Endometrium (tissue), 2 donors: ENCODE results near the gene GNL3.
"Not testable (repeated sequence)": the region's sequence is repeated elsewhere in the genome, so short reads cannot be mapped to it uniquely, and the experiment has no call there.

Source experiments
- FAIRE-seq: peaks from 2 replicates; lab custom pipeline; 2012; peaks lifted over from hg19 to GRCh38; lab: Jason Lieb, UNC
- donor health status: control.
- donor health status: control.

The GNL3 gene

DNA sequence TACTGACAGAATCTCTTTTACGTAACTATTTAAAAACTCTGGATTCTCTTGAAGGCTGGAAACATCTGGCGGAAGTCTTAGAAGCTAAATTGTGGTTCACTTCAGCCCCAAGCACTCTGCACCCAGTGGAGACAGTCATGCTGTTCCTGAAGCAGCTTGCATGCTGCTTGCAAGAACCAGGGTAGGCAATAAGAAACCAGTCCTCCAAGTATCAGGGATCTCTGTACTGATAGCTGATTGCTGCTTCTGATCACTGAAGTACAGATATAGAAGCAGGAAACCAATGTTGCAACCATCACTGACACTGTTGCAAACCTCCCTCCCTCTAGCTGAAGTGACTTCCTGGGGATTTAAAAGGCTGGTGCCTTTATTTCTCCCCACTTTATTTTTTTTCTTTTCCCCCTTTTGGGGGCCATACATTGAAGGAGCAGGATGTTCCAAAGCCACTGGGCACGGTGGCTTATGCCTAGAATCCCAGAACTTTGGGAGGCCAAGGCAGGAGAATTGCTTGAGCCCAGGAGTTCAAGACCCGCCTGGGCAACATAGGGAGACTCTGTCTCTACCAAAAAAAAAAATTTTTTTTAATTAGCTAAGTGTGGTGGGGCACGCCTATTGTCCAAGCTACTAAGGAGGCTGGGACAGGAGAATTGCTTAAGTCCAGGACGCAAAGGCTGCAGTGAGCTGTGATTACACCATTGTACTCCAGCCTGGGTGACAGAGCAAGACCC, 35.3 kb downstream of the GNL3 start:
- no peak for FAIRE-seq

DNA sequence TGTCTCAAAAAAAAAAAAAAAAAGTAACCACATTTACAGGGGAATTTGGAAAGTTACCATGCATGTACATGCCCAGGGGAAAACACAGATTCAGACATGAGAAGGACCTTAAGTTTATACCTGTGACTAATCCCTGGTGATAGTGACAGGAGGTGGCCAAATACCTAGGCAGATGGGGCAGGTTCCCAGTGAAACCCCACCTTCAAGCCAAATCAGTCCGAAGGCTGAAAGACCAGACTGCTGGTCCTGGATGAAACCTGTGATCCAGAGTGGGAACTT, 35.8 kb downstream of the GNL3 start:
- FAIRE-seq = no peak

DNA sequence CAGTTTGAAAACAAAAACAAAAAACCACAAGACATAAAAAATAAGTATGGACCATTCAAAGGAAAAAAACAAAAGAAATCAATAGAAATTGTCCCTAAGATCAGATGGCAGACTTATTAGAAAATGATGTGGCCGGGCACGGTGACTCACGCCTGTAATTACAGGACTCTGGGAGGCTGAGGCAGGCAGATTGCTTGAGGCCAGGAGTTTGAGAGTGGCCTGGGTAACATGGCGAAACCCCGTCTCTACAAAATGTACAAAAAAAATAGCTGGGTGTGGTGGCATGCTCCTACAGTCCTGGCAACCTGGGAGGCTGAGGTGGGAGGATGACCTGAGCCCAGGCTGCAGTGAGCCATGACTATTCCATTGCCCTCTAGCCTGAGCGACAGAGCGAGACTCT, 36.7 kb downstream of the GNL3 start:
- no peak for FAIRE-seq

DNA sequence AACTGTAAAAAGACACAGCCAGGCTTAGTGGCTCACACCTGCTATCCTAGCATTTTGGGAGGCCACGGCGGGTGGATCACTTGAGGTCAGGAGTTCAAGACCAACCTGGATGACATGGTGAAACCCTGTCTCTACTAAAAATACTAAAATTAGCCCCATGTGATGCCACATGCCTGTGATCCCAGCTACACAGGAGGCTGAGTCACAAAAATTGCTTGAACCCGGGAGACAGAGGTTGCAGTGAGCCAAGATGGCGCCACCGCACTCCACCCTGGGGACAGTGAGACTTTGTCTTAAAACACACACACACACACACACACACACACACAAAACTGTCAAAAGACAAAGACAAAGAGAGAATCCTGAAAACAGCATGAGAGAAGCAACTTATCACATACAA, 38.1 kb downstream of the GNL3 start:
- FAIRE-seq = no peak

DNA sequence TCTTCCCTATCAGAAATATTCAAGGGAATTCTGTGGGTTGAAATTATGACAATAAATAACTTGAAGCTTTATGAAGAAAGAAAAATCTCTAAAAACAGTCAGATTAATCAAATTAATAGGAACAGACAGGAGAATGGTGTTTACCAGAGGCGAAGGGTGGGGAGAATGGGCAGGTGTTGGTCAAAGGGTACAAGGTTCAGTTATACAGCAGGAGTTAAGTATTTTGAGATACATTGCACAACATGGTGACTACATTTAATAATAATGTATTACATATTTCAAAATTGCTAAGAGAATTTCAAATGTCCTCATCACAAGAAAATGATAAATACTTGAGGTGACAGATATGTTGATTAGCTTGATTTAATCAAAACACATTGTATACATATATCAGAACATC, 38.7 kb downstream of the GNL3 start:
- no peak for FAIRE-seq

DNA sequence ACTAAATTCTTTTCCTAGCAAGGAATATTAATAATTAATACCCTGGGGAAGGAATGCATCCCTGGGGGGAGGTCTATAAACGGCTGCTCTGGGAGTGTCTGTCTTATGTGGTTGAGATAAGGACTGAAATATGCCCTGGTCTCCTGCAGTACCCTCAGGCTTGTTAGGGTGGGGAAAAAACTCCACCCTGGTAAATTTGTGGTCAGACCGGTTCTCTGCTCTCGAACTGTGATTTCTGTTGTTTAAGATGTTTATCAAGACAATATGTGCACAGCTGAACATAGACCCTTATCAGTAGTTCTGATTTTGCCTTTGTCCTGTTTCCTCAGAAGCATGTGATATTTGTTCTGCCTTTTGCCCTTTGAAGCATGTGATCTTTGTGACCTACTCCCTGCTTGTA, 42.9 kb downstream of the GNL3 start:
- not testable (repeated sequence) for FAIRE-seq

DNA sequence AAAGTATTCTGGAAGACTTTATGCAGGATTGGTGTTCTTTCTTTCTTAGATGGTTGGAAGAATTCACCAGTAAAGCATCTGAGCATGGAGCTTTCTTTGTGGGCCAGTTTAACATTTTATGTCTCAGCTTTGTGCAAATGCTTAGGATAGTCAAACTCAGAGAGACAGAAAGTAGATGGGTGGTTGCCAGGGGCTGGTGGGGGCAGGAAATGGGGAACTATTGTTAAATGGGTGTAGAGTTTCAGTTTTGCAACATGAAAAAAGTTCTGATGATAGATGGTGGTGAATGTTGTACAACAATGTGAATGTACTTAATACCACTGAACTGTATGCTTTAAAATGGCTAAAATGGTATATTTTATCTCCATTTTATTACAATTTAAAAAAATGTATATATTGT, 44.8 kb downstream of the GNL3 start:
- no peak for FAIRE-seq

DNA sequence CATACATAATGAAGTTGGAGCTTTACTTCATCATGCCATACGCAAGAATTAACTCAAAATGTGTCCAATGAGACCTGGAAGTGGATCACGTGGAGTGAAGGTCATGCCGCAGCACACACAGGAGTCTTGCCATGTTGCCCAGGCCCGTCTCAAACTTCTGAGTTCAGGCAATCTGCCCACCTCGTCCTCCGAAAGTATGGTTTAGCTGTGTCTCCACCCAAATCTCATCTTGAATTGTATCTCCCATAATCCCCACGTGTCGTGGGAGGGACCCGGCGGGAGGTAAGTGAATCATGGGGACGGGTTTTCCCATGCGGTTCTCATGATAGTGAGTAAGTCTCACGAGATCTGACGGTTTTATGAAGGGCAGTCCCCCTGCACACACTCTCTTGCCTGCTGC, 45.8 kb downstream of the GNL3 start:
- FAIRE-seq = no peak

DNA sequence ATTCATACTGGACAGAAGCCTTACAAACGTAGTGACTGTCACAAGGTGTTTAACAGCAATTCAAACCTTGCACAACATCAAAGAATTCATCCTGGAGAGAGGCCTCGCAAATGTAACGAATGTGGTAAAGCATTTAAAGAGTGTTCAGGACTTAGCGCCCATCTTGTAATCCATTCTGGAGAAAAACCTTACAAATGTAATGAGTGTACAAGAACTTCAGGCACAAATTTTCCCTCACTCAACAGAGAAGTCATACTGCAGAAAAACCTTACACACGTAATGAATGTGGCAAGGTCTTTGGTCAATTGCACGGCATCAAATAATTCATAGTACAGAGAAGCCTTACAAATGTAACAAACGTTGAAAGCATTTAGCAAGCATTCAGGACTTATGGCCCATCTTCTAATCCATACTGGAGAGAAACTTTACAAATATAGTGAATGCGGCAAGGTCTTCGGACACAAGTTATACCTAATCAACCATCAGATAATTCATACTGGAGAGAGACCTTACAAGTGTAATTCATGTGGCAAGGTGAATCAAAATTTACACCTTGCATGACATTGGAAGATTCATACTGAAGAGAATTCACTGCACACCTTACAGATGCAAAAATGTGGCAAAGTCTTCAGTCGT, 47.5 kb downstream of the GNL3 start:
- no peak for FAIRE-seq

DNA sequence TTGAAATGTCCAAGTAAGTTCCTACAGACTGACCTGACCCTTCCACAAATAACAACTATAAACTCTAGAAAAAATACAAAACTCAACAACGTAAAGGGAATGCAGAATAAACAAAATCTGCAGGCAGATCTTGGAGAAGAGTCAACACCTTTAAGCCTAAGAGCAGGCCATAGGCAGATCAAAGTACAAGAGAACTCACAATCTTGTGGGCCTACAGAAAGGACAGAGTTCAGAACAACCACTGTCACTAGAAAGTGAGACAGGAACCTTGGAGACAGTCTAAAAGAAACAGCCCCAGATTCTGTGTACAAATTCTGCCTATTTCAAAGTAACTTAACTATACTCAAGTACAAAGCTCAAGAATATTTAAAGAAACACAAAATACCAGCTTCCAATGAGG, 53.9 kb downstream of the GNL3 start:
- no peak for FAIRE-seq

DNA sequence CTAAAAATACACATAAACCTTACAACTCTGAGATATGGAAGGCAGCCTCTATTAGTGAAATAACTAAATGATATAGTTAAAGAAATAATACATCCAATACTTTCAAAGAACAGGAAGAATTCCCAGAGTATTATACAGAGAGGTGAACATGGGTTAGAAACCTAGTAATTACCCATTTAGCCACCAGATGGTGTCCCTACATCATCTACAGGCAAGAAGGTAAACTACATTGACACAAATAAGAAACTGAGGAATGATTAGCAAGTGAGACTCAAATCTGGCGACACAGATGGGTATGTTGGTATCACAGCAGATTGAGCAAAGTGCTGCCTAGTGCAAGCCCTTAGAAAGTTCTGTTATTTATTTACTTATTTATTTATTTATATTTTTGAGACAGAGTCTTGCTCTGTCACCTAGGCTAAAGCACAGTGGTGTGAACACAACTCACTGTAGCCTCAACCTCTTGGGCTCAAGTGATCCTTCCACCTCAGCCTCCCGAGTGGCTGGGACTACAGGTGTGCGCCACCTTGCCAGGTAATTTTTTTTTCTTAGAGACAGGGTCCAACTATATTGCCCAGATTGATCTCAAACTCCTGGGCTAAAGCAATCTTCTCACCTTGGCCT, 56.7 kb downstream of the GNL3 start:
- FAIRE-seq = no peak

DNA sequence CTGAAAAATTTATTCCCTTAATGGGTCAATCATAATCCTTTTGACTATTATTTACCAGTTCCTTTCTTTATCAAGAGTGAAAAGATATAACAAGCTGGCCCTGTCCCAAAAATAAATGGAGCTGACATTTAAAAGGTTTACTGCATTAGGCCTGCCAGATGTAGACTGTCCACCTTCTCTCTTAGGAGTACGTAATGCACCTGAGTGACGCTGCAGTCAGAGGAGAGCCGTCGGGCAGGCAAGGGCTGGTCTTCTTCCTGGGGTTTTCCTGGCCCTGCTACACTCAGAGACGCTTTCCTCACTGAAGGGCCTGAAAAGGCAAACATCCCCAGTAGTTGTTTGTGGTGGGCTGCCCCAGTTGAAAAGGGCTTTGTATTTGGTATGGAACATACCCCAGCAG, 57.3 kb downstream of the GNL3 start:
- no peak for FAIRE-seq

DNA sequence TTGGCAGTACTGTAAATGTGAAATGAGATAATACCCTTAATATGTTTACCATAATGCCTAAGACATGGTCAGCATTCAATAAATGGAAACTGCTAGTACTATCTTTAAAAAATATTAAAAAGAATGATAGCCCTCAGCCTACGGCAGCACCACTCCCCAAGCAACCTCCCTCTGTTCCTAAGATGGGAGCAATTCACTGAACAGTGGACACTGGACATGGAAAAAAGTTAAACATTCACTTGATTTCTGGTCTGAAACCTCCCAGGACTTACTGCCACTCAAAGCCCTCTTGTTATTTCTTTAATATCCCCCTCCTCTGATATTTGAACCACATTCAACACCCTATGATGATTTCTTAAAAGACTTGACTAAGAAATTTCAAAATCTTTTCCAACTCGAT, 57.9 kb downstream of the GNL3 start:
- no peak for FAIRE-seq
